Epidermal melanocyte (primary cell): ENCODE results near the gene TPO.
"Not testable (repeated sequence)": the region's sequence is repeated elsewhere in the genome, so short reads cannot be mapped to it uniquely, and the experiment has no call there.

ENCODE experiments used
- DNase-seq: peaks from one replicate; pipeline ENCODE4 v3.0.0; 2011; ENCODE audit warnings: low spot score; ENCODE audit not compliant: insufficient read length

Gene TPO

DNA sequence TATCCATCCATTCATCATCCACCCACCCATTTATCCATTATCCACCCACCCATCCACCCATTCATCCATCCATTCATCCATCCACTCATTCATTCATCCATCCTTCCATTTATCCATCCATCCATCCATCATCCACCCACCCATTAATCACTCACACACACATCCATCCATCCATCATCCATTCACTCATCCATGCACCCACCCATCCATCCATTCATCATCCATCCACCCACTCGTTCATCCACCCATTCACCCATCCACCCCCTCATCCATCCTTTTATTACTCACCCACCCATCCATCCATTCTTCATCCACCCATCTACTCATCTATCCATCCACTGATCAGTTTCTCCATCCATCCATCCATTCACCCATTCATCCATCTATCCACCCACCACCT lies 8.1 kb upstream of the TPO start:
- no peak for DNase-seq

DNA sequence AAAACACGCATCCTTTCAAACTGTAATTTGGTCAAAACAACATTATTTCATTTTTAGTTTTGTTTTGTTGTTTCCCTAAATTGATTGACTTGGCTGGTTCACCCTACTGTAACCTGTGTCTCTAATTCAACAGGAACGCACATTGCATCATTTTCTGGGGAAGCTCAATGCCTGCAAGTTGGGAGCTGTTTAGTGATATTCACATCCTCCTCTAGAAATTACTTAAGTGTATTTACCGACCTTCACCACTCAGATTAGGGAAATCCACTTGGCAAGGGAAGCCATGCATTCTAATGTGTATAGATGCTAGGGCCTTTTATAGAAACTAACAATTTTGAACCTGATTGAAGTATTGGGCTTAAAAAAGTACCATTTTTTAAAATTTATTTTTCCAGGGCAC lies 7.3 kb upstream of the TPO start:
- DNase-seq, result no peak

DNA sequence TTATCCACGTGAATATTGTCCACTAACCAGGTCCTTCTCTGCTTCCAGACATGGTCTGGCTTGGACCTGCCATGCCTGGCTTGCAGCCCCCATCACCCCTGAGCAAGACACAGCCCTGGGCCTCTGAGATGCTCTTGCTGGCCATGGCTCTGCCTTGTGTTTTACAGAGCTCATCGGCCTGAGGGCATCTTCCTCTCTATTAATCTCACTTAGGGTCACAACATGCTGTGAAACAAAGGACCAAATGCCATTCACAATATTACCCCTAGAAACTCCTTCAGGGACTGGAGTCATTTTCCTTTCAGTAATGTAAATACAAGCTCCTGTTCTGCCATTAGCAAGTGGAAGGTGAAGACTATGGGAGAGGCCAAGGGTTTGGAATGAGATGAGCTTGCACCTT lies 6.8 kb upstream of the TPO start:
- DNase-seq, result no peak

DNA sequence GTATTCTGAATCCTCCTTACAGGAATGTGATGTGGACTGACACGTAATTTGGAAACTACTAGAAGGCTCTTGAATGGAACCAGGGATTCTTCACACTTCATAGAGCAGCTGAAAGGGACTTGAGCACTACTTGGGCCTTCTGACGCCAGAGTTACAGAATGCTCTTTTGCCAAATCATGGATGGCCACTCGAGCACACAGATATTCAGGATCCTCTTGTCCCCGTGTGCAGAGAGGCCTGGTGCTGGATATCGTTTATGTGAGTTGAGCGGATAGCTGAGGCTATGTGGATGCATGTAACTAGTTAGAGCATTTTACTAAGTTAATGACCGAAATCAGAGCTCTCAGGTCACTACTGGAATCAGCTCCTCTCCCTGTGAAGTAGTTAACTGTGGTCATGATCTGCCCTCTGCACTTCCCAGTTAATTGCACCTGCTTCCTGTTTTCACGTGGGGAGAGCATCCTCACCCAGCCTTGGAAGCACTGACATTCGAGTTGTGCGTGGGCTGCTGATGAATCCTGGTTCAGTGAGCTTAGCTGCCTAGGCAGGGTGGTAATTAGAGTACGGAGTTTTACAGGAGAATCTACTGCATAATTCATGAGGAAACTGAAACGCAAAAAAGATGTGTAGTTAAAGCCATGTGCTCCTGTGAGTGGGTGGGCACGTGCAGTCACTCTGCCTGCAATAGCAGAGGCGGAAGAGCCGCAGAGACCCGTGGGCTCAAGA lies 5.2 kb upstream of the TPO start:
- DNase-seq, result no peak

DNA sequence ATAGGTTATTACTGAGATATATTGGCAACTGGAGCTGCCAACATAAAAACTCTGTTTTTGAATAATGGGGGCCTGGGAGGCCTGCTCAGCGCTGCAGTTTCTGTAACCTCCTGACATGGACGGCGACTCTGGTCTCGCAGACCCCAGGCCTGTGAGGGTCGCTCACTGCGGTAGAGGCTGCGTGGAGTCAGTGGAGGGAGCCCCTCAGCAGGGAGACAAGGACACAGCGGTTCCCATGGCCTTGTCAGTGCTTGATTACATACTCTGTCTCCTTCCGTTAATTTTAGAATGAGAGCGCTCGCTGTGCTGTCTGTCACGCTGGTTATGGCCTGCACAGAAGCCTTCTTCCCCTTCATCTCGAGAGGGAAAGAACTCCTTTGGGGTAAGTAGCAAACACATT lies 858 bp downstream of the TPO start:
- no peak for DNase-seq

DNA sequence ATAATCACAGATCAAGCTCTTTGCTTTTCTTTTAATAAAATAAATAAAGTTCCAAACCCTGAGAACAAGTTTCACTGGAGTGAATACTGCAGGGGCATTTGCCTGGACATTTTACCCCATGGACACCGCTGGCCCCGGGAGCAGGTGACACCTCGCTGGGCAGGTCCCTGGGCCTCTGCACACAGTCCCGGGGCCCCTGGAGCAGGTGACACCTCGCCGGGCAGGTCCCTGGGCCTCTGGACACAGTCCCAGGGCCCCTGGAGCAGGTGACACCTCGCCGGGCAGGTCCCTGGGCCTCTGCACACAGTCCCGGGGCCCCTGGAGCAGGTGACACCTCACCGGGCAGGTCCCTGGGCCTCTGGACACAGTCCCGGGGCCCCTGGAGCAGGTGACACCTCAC lies 1.6 kb downstream of the TPO start:
- DNase-seq, result not testable (repeated sequence)

DNA sequence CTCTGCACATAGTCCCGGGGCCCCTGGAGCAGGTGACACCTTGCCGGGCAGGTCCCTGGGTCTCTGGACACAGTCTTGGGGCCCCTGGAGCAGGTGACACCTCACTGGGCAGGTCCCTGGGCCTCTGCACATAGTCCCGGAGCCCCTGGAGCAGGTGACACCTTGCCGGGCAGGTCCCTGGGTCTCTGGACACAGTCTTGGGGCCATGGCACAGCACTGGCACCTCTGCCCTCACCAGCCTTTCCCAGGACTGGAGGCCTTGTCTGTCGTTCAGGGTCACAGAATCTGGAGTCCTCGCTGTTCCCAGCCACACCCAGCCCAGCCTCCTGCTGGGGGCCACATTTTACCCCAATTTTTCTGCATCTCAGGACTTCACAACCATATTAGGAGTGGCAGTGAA lies 2.2 kb downstream of the TPO start:
- DNase-seq, result no peak

DNA sequence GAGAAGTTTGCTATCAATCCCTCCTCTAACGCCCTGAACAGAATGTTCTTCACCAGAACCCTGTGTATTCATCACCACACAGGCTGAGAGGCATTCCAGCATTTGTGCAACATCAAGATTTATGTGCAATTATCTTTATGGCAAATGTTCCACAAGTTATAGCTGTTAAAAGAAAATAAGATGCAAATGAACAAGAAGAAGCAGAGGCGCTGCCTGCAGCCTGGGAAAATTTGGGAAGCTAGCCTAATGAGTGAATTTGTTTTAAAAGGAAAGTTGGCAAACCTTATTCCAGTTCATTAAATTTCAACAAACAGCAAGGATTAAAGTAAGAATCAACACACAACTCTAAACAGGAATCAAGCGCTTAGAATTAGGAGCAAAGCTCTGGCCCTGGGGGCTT lies 5.3 kb downstream of the TPO start:
- no peak for DNase-seq

DNA sequence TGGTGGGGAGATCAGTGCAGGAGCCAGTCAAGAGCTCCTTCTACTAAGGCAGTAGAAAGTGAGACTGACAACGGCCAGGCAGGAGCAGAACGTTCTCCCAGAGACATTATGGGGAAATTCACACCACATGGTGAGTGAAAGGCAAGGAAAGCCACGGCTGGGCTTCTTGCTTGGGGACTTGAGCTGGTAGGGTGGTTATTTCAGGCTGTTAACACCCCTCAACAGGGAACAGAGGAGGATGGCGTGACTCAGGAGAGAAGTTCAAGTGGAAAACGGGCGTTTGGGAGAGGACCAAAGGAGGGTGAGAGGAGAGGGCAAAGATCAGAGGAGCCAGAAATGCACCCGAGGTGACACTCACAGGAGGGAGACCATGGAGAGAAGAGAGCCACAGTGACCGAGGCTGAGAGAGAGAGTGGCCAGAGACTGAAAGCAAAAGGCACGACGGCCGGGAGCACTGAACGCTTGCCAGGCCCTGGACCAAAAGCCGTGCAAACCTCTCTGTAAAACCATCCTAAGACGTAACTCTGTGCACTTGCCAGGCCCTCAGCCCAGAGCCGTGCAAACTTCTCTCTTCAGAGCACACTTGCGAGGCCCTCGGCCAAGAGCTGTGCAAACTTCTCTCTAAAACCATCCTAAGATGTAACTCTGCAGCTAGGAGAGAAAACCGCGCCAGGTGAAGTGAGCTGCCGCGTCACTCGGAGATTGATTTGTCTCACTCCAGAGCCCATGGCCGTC lies 7.7 kb downstream of the TPO start:
- DNase-seq, result no peak

DNA sequence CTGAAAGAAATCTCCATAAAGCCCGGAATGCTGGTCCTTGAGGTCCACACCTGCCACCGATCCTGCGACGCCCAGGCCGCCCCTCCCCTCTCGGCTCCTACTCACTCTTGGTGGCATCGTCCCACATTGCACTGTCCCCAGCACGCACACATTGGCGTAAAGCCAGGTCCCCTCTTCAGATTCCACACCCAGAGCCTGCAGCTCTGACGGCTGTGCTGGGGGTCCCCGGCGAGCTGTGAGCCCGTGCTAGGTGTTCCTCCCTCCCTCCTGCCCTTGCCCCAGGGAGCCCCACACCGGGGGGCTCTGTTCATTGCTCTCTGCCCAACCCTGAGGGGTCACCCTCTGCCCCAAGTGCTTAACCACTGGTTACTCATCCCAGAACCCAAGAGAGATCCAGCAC lies 8.5 kb downstream of the TPO start:
- no peak for DNase-seq

DNA sequence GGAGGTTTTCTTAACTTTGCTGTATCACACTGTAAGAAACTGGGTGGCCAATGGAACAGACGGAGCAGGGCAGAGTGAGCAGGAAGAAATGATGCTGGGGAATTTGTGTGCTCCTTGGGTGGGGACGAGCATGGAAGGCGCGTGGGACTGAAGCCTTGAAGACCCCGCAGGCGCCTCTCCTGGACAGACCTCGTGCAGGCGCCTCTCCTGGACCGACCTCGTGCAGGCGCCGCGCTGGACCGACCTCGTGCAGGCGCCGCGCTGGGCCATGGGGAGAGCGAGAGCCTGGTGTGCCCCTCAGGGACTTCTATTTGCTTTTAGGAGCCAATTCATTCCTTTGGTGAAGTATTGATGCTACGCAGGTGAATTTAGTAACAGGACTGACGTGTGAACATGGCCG lies 8.9 kb downstream of the TPO start:
- no peak for DNase-seq

DNA sequence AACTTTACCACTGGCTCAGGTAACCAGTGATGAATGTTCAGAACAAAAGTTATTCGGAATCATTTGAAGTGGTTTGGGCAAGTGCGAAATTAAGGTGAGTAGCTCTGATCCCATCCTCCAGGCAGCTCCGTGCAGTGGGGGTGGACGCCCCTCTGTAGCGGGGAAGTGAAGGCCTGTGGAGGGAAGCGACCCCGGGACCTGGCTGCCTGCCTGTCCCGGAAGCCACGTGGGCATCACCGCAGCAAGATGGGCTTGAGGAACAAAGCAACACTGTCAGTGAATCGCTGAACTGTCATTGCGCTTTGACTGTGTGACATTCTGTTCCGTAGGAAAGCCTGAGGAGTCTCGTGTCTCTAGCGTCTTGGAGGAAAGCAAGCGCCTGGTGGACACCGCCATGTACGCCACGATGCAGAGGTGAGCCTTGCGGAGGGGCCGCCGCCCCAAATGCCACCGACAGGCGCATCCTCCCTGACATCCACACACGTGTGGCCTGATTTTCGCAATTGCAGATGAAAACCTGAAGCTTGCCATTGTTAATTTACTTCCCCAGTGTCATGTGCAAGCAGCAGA lies 9.5 kb downstream of the TPO start:
- no peak for DNase-seq

DNA sequence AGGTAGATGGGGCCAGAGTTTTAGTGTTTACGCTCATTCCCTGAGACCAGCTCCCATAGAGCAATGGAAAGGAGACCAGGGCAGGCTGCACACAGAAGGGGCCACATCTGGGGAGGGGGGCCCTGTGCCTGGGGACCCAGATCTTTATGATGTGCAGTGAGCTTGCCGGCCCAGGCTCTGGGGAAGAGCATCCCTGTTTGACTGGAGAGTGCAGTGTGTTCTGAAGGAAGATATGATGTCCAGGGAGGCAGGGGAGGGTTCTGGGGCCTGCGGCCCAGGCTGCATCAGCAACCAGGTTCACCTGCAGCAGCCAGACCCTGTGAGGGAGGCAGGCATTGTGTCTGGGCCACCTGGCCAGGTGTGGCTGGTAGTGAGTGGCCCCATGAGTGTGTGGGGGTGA lies 13.8 kb downstream of the TPO start:
- DNase-seq, result no peak

DNA sequence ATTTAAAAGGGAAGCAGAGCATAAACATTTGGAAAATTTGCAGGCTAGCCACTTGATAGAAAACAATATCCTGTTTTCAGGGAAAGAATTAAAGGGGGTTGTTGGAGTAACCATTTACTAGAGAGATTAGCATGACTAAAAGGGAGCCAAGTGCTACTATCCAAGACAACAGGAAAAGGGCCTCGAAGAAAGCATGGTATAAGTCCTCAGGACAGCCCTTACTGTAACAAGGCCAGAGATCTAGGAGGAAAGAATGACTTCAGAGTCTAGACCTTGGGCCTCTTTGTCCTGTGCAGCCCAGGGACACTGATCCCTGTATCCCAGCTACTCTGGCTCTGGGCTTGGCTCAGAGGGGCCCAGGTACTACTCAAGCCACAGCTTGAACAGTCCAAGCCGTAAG lies 16.6 kb downstream of the TPO start:
- no peak for DNase-seq

DNA sequence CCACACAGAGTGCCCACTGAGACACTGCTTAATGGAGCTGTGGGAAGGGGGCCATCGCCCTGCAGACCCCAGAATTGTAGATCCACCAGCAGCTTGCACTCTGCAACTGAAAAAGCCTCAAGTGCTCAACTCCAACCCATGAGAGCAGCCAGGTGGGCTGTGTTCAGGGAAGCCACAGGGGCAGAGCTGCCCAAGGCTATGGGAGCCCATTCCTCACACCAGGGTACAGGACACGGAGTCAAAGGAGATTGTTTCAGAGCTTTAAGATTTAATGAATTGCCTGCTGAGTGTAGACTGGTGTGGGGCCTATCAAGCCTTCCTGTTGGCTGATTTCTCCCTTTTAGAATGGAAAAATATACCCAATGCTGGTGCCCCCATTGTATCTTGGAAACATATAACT lies 17.2 kb downstream of the TPO start:
- DNase-seq, result no peak

DNA sequence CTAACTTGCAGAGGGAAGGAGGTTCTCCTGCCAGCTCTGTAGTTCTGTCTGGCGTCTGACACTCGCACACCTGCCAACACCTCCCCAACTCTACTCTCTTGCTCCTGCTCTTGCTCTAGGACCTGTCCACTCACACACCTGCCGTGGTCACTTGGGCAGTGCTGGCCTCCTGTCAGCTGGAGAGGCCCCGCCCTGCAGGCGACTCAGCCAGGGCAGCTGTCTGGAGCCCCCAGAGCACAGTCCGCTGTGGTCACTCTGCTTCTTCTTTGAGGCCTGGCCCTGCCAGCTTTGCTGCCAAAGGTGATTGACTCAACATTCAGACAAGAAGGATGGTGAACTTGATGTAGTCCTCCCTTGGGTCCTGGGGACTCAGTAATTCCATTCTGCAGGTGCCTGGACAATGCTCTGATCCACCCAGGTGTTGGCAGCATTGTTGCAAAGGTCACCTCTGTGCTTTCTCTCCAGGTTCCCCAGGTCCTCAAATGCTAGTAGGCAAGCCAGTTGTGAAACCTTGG lies 18.7 kb downstream of the TPO start:
- no peak for DNase-seq

DNA sequence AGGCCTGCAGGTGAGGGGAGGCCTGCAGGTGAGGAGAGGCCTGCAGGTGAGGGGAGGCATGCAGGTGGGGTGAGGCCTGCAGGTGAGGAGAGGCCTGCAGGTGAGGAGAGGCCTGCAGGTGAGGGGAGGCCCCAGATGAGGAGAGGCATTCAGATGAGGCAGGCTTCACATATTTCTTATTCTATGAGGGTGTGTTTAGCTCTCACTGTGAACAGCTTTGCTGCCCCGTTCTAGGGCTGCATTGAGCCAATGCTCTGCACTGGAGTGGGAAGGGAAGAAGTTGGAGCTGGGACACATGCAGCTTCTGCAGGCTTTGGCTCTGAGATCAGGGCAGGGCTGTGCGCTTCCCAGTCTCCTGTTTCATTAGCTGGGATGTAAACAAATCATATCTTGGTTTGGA lies 19.5 kb downstream of the TPO start:
- no peak for DNase-seq

DNA sequence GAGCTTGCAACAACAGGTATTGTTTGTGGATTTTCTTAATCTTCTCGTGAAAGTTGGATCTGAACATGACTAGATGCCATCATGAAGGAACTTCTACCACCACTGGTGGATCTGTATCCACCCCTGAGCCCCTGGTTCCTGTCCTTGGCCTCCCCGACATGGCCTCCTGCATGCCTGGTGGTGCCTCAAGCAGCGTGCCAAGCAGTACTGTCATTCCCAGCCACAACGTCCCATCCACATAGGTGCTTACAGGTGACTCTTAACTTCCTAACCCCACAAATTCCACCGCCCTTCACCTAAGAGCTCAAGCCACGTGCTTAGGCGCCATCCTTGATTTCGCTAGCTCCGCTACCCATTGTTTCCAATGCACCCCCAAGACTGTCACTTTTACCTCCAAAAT lies 23.1 kb downstream of the TPO start:
- DNase-seq, result no peak

DNA sequence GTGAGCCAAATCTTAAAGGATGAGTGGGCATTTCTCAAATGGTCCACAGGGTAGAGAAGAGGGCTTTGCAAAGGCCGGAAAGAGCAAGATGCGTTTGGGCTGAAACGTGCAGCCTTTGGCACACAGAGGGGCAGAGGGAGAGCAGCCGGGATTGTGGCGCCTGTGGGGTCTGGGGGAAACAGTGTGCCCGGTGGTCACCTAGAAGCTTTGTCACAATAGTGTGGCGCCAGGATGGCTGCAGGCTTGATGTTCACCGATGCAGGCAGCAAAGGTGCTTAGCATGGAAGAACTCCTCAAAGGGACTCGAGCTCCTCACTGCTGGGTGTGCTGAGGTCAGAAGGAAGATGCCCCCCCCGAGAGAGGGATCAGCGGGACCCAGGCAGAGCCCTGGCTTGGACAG lies 23.8 kb downstream of the TPO start:
- no peak for DNase-seq

DNA sequence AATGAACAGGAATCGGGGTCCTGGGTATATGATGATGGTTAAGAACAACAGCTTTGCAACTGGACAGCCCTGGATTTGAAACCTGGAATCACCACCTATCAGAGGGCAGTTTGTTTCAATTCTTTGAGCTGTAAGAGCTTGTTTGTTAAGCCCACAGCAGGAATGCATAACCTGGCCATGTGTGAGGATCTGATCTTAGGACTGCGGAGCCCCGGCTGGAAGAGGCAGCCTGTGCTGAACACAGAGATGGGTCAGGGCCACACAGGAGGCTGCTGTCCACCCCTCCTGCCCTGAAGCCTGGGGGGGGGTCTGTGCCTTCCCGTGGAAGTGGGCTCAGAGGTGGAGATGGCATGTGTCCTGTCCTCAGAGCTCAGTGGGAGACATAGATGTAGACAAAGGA lies 24.3 kb downstream of the TPO start:
- DNase-seq, result no peak

DNA sequence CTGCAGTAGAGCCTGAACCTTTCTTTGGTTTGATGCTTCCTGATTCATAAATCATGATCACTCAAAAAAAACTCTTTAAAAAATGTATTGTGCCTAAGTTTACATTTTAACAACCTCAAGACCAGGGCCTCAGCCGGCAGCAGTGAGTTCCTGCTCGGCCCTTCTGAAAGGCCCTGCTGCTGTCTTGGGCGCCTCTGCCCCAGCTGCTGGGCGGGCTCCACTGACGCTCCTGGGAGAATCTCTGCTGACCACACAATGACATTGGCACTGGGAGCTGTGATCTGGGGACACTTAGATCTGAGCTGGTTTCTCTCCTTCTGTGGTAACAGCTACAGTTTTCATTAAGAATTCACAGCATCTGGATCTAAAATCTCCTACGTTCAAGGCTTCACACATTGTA lies 25.7 kb downstream of the TPO start:
- DNase-seq, result no peak

DNA sequence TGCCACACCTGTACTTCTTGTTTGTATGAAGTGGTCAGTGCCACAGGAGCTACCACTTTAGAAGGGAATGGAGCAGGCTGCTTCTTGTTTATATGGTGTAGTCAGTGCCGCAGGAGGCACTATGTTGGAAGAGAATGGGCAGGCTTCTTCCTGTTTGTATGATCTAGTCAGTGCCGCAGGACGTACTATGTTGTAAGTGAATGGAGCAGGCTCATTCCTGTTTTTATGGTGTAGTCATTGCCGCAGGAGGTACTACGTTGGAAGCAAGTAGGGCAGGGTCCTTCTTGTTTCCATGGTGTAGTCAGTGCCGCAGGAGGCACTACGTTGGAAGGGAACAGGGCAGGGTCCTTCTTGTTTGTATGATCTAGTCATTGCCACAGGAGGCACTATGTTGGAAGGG lies 27.3 kb downstream of the TPO start:
- no peak for DNase-seq

DNA sequence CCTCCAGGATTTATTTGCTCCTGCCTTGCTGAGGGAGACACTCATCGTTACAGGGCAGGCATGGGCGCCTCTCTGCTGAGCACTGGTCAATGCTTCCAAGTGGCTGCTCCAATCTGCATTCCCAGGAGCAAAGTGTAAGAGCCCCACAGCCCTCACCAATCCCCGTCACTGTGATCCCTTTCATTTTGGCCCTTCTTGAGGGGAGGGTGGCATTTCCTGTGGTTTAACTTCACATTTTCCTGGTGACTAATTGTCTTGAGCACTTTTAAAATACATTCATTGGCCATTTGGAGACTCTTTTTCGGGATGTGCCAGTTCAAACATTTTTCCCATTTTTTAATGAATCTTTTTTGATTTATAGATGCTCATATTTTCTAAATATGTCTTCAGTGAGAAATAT lies 33.0 kb downstream of the TPO start:
- DNase-seq, result no peak
